Activated effector memory CD4-positive, alpha-beta T cell treated with anti-CD3 and anti-CD28 coated beads, Interleukin-2, amount 50 U/mL, for 16 hours (primary cell): ENCODE measurements around the gene SRGN.

Experiments used
- DNase-seq: peaks from one replicate; pipeline ENCODE4 v3.0.0-alpha.2; 2020

Gene SRGN

GRCh38 chr10:69061305-69062161 lies 26.4 kb upstream of the SRGN start:
- peak; percentile 75 for DNase-seq

GRCh38 chr10:69062901-69063300 lies 25.0 kb upstream of the SRGN start:
- no peak for DNase-seq

- no peak for DNase-seq
Measured at GRCh38 chr10:69064762-69065328, 23.1 kb upstream of the SRGN start.

- DNase-seq, result peak; percentile 76
Measured at GRCh38 chr10:69065406-69066361, 22.2 kb upstream of the SRGN start.

- DNase-seq, result no peak
Measured at GRCh38 chr10:69067189-69067588, 20.7 kb upstream of the SRGN start.

GRCh38 chr10:69068549-69068948 lies 19.4 kb upstream of the SRGN start:
- no peak for DNase-seq

- no peak for DNase-seq
Measured at GRCh38 chr10:69069090-69070042, 18.5 kb upstream of the SRGN start.

- DNase-seq, result no peak
Measured at GRCh38 chr10:69070951-69071350, 17.0 kb upstream of the SRGN start.

GRCh38 chr10:69071610-69072009 lies 16.3 kb upstream of the SRGN start:
- DNase-seq, result no peak

- no peak for DNase-seq
Measured at GRCh38 chr10:69073026-69073425, 14.9 kb upstream of the SRGN start.

- no peak for DNase-seq
Measured at GRCh38 chr10:69073736-69074364, 14.1 kb upstream of the SRGN start.

- no peak for DNase-seq
Measured at GRCh38 chr10:69074532-69074931, 13.4 kb upstream of the SRGN start.

GRCh38 chr10:69075431-69075830 lies 12.5 kb upstream of the SRGN start:
- no peak for DNase-seq

GRCh38 chr10:69078311-69078710 lies 9.6 kb upstream of the SRGN start:
- DNase-seq, result no peak

GRCh38 chr10:69080226-69080625 lies 7.7 kb upstream of the SRGN start:
- DNase-seq, result no peak

- DNase-seq, result no peak
Measured at GRCh38 chr10:69086001-69086509, 1.8 kb upstream of the SRGN start.

- DNase-seq, result peak; percentile 70
Measured at GRCh38 chr10:69088471-69088769, 517 bp downstream of the SRGN start.

GRCh38 chr10:69088801-69089501 lies 1.0 kb downstream of the SRGN start:
- DNase-seq, result no peak

GRCh38 chr10:69089638-69090599 lies 2.0 kb downstream of the SRGN start:
- peak; percentile 91 for DNase-seq

GRCh38 chr10:69090685-69091084 lies 2.8 kb downstream of the SRGN start:
- no peak for DNase-seq
